Lung (tissue), 12 donors: Measurements from ENCODE around the gene ZFAND3. TPM values are rescaled to one million over a fixed set of nuclear protein-coding genes. Genes with fewer than 3 reads are reported as not detected.

Experiments used
- ATAC-seq: fragments of 200-7000 bp; cut with Tn5 transposase; one replicate; pipeline ENCODE4 v1.9.1; 2020; ENCODE audit warnings: moderate number of reproducible peaks; ENCODE audit not compliant: insufficient read depth, low FRiP score
- DNase-seq, 3 donors: peaks; one replicate each; pipeline ENCODE4 v3.0.0-alpha.2; 2013 to 2017
- H3K27ac ChIP-seq, 2 donors: one replicate each; pipeline ENCODE4 v1.5.1; 2013; ENCODE audit warnings: mild to moderate bottlenecking in 2 of 2, moderate library complexity in 2 of 2, control low read depth in 1 of 2, inconsistent platforms in 1 of 2, low read depth in 1 of 2, low read length in 1 of 2
- H3K27me3 ChIP-seq, 3 donors: one replicate each; pipeline ENCODE4 v1.5.1; 2013; ENCODE audit warnings: low read length in 2 of 3; ENCODE audit not compliant: control insufficient read depth in 3 of 3, insufficient read depth in 3 of 3
- H3K36me3 ChIP-seq, 4 donors: one replicate each; pipeline ENCODE4 v1.5.1; 2013; ENCODE audit warnings: low read length in 4 of 4, mild to moderate bottlenecking in 1 of 4, moderate library complexity in 1 of 4; ENCODE audit not compliant: control insufficient read depth in 4 of 4, insufficient read depth in 4 of 4
- H3K4me1 ChIP-seq, 5 donors: one replicate each; pipeline ENCODE4 v1.5.1; 2013; ENCODE audit warnings: low read length in 5 of 5, mild to moderate bottlenecking in 2 of 5, moderate library complexity in 1 of 5; ENCODE audit not compliant: control insufficient read depth in 5 of 5, insufficient read depth in 5 of 5
- H3K4me3 ChIP-seq: one replicate; pipeline ENCODE4 v1.5.1; 2013; ENCODE audit warnings: mild to moderate bottlenecking, control low read depth, moderate library complexity
- H3K9ac ChIP-seq, 2 donors: one replicate each; pipeline ENCODE4 v1.5.1; 2013; ENCODE audit warnings: low read length in 2 of 2, control low read depth in 1 of 2; ENCODE audit not compliant: insufficient read depth in 1 of 2
- H3K9me3 ChIP-seq, 4 donors: one replicate each; pipeline ENCODE4 v1.5.1; 2013; ENCODE audit warnings: low read length in 3 of 4, mild to moderate bottlenecking in 1 of 4, moderate library complexity in 1 of 4; ENCODE audit not compliant: control insufficient read depth in 4 of 4, insufficient read depth in 3 of 4
- CTCF ChIP-seq: IDR thresholded peaks from 2 replicates; pipeline ENCODE4 v1.5.1; 2012; ENCODE audit warnings: mild to moderate bottlenecking; ENCODE audit errors: control extremely low read depth, extremely low read depth
- WGBS, 2 donors: extraction: QIAGEN DNeasy Blood & Tissue Kit; methylation state at CpG; one replicate each; pipeline ENCODE4 v1.1.7; 2013; 5-methylcytosine and 5-hydroxymethylcytosine counted together
- polyA plus RNA-seq, 2 donors: library from polyadenylated mRNA; stranded (reverse); fragments of 200-250 nt; gene quantifications; one replicate each; pipeline ENCODE4 v1.2.1, GENCODE V29; 2013
- total RNA-seq, 2 donors: library from RNA; depleted of rRNA in 1 of 2; stranded (reverse); fragments of >200 nt in 1 of 2; gene quantifications; one replicate each; pipeline ENCODE4 v1.2.1, GENCODE V29; 2014 to 2021
- donor health status: control.
- donor health status: control.
- donor health status: Bipolar disorder and iron deficiency.
- donor health status: healthy.
- donor health status: DM: yes; HTN: yes; CAD: no.

Gene ZFAND3
- total and polyA plus RNA-seq, 4 donors, result 27.6 to 63.6 (median 51.3) TPM

GRCh38 chr6:38080360-38080759, 260.8 kb downstream of the ZFAND3 start:
- Histone ChIP-seq H3K4me3 (no peak overlapping the region), H3K9me3 (no peaks in the 10 kb centered on the region), H3K27ac (no peak overlapping the region), H3K9ac (no peak overlapping the region), H3K36me3 (peaks cover 0 to 5% (median 2%) of the 10 kb centered on the region in 4 donors), H3K4me1 (peaks cover 0 to 15% (median 0%) of the 10 kb centered on the region in 5 donors), H3K27me3 (no peaks in the 10 kb centered on the region)
- WGBS, 2 donors, result 85 to 89% methylated on average over 3 of the region's 3 CpGs
- no peak for TF ChIP-seq CTCF
- DNase-seq (no peak), ATAC-seq (no peak)

GRCh38 chr6:38080889-38081288, 261.4 kb downstream of the ZFAND3 start:
- WGBS, 2 donors, result 55 to 89% methylated on average over 2 of the region's 2 CpGs
- Histone ChIP-seq H3K9me3 (no peaks in the 10 kb centered on the region), H3K36me3 (peaks cover 0 to 5% (median 2%) of the 10 kb centered on the region in 4 donors), H3K4me1 (peaks cover 0 to 15% (median 0%) of the 10 kb centered on the region in 5 donors), H3K9ac (no peak overlapping the region), H3K27ac (no peak overlapping the region), H3K4me3 (no peak overlapping the region), H3K27me3 (no peaks in the 10 kb centered on the region)
- ATAC-seq, result no peak
- no peak for TF ChIP-seq CTCF
- DNase-seq, result no peak

- H3K4me3 ChIP-seq, result no peak overlapping the region
- no peak for ATAC-seq
- no peak overlapping the region for H3K27ac ChIP-seq
- H3K27me3 ChIP-seq, result no peaks in the 10 kb centered on the region
- DNase-seq, result no peak
- H3K4me1 ChIP-seq, result no peaks in the 10 kb centered on the region
- no peaks in the 10 kb centered on the region for H3K9me3 ChIP-seq
- H3K36me3 ChIP-seq, result peaks cover 0 to 5% (median 2%) of the 10 kb centered on the region in 4 donors
- TF ChIP-seq CTCF, result no peak
- no peak overlapping the region for H3K9ac ChIP-seq
These were observed 265.5 kb downstream of the ZFAND3 start for GRCh38 chr6:38085031-38085430.

- no peaks in the 10 kb centered on the region for H3K27me3 ChIP-seq
- H3K4me3 ChIP-seq, result no peak overlapping the region
- TF ChIP-seq CTCF, result no peak
- H3K36me3 ChIP-seq, result peaks cover 0 to 5% (median 2%) of the 10 kb centered on the region in 4 donors
- ATAC-seq, result no peak
- H3K27ac ChIP-seq, result no peak overlapping the region
- no peak for DNase-seq
- peaks cover 0 to 7% (median 0%) of the 10 kb centered on the region in 5 donors for H3K4me1 ChIP-seq
- WGBS, 2 donors, result 70 to 99% methylated on average over 2 of the region's 2 CpGs
- no peaks in the 10 kb centered on the region for H3K9me3 ChIP-seq
- no peak overlapping the region for H3K9ac ChIP-seq
These were observed 266.8 kb downstream of the ZFAND3 start for GRCh38 chr6:38086346-38086745.
